Measurements from ENCODE around the gene TPM1. TPM values are rescaled to one million over a fixed set of nuclear protein-coding genes. Genes with fewer than 3 reads are reported as not detected.
A peak's percentile ranks its signal among the peaks of the same experiment; 100 is the strongest.

TPM1 gene
- total RNA-seq, 4 donors from 2014 or later: 656 to 1,383 (median 909) TPM

GRCh38 chr15:63019511-63020109, 22.9 kb upstream of the TPM1 start:
- Histone ChIP-seq H3K4me1 (peaks cover 17 to 21% of the 10 kb centered on the region in 2 donors), H3K27me3 (no peaks in the 10 kb centered on the region), H3K36me3 (no peaks in the 10 kb centered on the region), H3K27ac (peak overlapping the region; percentile 75 to 82 (median 77)), H3K4me3 (no peak overlapping the region), H3K9me3 (no peaks in the 10 kb centered on the region)
- DNase-seq: peak; percentile 81 to 93
- in situ Hi-C loops (cut with MboI; ENCODE audit: low sequenced_read_pairs in 4 of 4): no loop called here
- ATAC-seq: peak; percentile 91 to 92
- TF ChIP-seq POLR2A (IDR thresholded peaks at IDR 0.05) (no peak), CTCF (IDR thresholded peaks at IDR 0.05 in 4 of 5, conservative IDR thresholded peaks at IDR 0.05 in 1 of 5) (no peak)
- intact Hi-C loops (cut with DNase I; ENCODE audit: low total_unique reads): loop anchor here (2.0 to 5.0 kb wide), 2 partner anchors 79 to 122 kb away; no protein-coding TSS in a partner anchor

DNA sequence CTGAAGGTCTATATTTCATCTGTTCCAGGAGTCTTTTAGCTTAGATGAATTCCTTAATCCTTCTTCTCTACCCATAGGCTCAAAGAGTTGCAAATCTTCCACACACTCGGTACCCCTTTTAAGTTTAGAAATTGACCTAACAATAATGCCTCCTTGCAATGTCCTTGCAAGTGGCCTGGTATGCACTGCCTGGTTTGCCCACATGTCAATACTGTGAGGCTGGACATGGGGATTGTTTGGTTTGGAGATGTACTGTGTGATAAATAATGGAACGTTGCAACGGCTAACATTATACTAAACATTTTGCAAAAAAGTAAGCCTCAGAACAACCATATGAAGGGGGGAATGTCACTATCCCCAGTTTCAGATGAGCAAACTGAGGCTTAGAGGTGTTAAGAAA, 22.4 kb upstream of the TPM1 start:
- in situ Hi-C loops (cut with MboI; ENCODE audit: low sequenced_read_pairs in 4 of 4): no loop called here
- peak in 1 of 2 donors; percentile 3 for ATAC-seq
- peak overlapping the region; percentile 75 to 82 (median 77) for H3K27ac ChIP-seq

DNA sequence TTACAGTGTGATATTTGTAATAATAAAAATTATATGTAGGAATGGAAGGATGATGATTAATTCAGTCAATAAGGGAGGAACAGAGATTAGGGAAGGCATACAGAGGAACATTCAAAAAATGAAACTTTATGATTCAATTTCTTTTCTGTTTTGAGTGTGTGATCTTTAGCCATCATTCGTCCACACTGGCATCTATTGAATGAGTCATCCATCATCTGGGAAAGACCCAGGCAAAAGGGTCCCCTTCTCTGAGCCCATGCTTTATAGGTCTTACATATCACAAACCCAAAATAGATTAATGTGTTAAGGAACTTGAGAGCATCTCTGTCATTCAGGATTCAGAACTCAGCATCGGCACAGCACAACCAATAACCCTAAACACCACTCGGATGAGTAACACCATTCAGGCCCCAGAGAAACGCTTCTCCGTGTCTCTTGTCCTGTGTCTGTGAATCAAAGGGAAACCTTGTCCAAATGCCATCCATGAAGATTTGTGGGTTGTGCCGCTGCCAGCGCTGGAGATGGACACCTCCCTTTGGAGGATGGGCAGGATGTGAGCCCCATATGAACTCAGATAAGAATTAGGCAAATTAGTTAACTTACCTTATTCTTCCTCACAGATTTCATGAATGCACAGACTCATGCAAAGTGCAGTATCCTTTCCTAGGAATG, 21.7 kb upstream of the TPM1 start:
- no peaks in the 10 kb centered on the region for H3K36me3 ChIP-seq
- H3K4me3 ChIP-seq: no peak overlapping the region
- no peak for DNase-seq
- H3K9me3 ChIP-seq: no peaks in the 10 kb centered on the region
- H3K27me3 ChIP-seq: no peaks in the 10 kb centered on the region
- intact Hi-C loops (cut with DNase I; ENCODE audit: low total_unique reads) (loop anchor here (1.0 kb wide), 1 partner anchor 14 kb away; no protein-coding TSS in a partner anchor), in situ Hi-C loops (cut with MboI; ENCODE audit: low sequenced_read_pairs in 4 of 4) (no loop called here)
- H3K27ac ChIP-seq: peak overlapping the region; percentile 75 to 82 (median 77)
- H3K4me1 ChIP-seq: peaks cover 12 to 21% of the 10 kb centered on the region in 2 donors
- ATAC-seq: no peak
- no peak for TF ChIP-seq POLR2A (IDR thresholded peaks at IDR 0.05)
- no peak for TF ChIP-seq CTCF (IDR thresholded peaks at IDR 0.05 in 4 of 5, conservative IDR thresholded peaks at IDR 0.05 in 1 of 5)

More for the DNA sequence above, 22.4 kb upstream of the TPM1 start:
- Histone ChIP-seq H3K4me3 (no peak overlapping the region), H3K27me3 (no peaks in the 10 kb centered on the region), H3K9me3 (no peaks in the 10 kb centered on the region), H3K36me3 (no peaks in the 10 kb centered on the region), H3K4me1 (peaks cover 16 to 21% of the 10 kb centered on the region in 2 donors)
- intact Hi-C loops (cut with DNase I; ENCODE audit: low total_unique reads): no loop called here
- no peak for TF ChIP-seq CTCF (IDR thresholded peaks at IDR 0.05 in 4 of 5, conservative IDR thresholded peaks at IDR 0.05 in 1 of 5)
- no peak for TF ChIP-seq POLR2A (IDR thresholded peaks at IDR 0.05)
- DNase-seq: no peak

GRCh38 chr15:63022181-63022580, 20.4 kb upstream of the TPM1 start:
- no peaks in the 10 kb centered on the region for H3K27me3 ChIP-seq
- no peak for ATAC-seq
- H3K4me1 ChIP-seq: peaks cover 12 to 21% of the 10 kb centered on the region in 2 donors
- H3K9me3 ChIP-seq: no peaks in the 10 kb centered on the region
- in situ Hi-C loops (cut with MboI; ENCODE audit: low sequenced_read_pairs in 4 of 4): no loop called here
- TF ChIP-seq POLR2A (IDR thresholded peaks at IDR 0.05) (no peak), CTCF (IDR thresholded peaks at IDR 0.05 in 4 of 5, conservative IDR thresholded peaks at IDR 0.05 in 1 of 5) (no peak)
- H3K4me3 ChIP-seq: no peak overlapping the region
- H3K27ac ChIP-seq: no peak overlapping the region
- DNase-seq: no peak
- intact Hi-C loops (cut with DNase I; ENCODE audit: low total_unique reads): no loop called here
- no peaks in the 10 kb centered on the region for H3K36me3 ChIP-seq

Data from gastrocnemius medialis (tissue), 4 donors.